Inferior parietal cortex (tissue), 1 donor: ENCODE data around the gene MED12L.
A peak's percentile ranks its signal among the peaks of the same experiment; 100 is the strongest.
"Not testable (repeated sequence)": the region's sequence is repeated elsewhere in the genome, so short reads cannot be mapped to it uniquely, and the experiment has no call there.

Experiments
- DNase-seq: peaks from one replicate; pipeline ENCODE4 v3.0.0-alpha.2; 2016; ENCODE audit errors: extremely low spot score

The MED12L gene

GRCh38 chr3:151214459-151214858 lies 129.0 kb downstream of the MED12L start:
- no peak for DNase-seq

- DNase-seq = no peak
Measured at GRCh38 chr3:151216641-151217607, 131.5 kb downstream of the MED12L start.

GRCh38 chr3:151218136-151218535 lies 132.7 kb downstream of the MED12L start:
- no peak for DNase-seq

- DNase-seq = no peak
Measured at GRCh38 chr3:151219056-151219455, 133.6 kb downstream of the MED12L start.

- no peak for DNase-seq
Measured at GRCh38 chr3:151224268-151224866, 138.9 kb downstream of the MED12L start.

- no peak for DNase-seq
Measured at GRCh38 chr3:151225040-151225975, 139.8 kb downstream of the MED12L start.

- DNase-seq = no peak
Measured at GRCh38 chr3:151226088-151226563, 140.7 kb downstream of the MED12L start.

- no peak for DNase-seq
Measured at GRCh38 chr3:151226825-151227224, 141.4 kb downstream of the MED12L start.

- no peak for DNase-seq
Measured at GRCh38 chr3:151227266-151227806, 141.9 kb downstream of the MED12L start.

GRCh38 chr3:151227807-151228665 lies 142.6 kb downstream of the MED12L start:
- peak; percentile 93 for DNase-seq

GRCh38 chr3:151228666-151229040 lies 143.2 kb downstream of the MED12L start:
- no peak for DNase-seq

GRCh38 chr3:151230646-151231045 lies 145.2 kb downstream of the MED12L start:
- DNase-seq = no peak

GRCh38 chr3:151232403-151232802 lies 146.9 kb downstream of the MED12L start:
- DNase-seq = not testable (repeated sequence)

- no peak for DNase-seq
Measured at GRCh38 chr3:151232991-151233390, 147.5 kb downstream of the MED12L start.

- DNase-seq = no peak
Measured at GRCh38 chr3:151234825-151235224, 149.4 kb downstream of the MED12L start.

- DNase-seq = no peak
Measured at GRCh38 chr3:151236316-151236715, 150.9 kb downstream of the MED12L start.

- DNase-seq = no peak
Measured at GRCh38 chr3:151236736-151237135, 151.3 kb downstream of the MED12L start.

GRCh38 chr3:151242006-151242405 lies 156.5 kb downstream of the MED12L start:
- not testable (repeated sequence) for DNase-seq

GRCh38 chr3:151248772-151249337 lies 163.4 kb downstream of the MED12L start:
- DNase-seq = no peak

- no peak for DNase-seq
Measured at GRCh38 chr3:151256749-151257148, 171.3 kb downstream of the MED12L start.
